ENCODE data around the gene CPAMD8.

CPAMD8 gene

DNA sequence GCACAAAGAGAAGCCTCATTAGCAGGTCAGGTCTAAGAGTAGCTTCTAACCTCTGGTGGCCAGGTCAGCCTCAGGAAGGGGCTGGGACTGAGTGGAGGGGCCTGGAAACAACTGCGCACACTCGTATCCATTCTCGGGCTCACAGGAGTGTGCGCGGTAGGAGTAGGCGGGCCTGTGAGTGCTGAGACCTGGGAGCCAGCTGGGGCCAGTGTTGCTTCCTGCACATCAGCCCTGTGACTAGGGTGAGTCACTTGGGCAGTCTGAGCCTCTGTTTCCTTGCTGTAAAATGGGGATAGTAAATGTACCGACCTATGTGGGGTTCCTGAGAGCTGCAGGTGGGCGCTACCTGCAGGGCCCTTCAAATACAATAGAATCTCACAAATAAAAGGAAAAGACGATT, 170.5 kb downstream of the CPAMD8 start:
- TF ChIP-seq, protein P1, sequence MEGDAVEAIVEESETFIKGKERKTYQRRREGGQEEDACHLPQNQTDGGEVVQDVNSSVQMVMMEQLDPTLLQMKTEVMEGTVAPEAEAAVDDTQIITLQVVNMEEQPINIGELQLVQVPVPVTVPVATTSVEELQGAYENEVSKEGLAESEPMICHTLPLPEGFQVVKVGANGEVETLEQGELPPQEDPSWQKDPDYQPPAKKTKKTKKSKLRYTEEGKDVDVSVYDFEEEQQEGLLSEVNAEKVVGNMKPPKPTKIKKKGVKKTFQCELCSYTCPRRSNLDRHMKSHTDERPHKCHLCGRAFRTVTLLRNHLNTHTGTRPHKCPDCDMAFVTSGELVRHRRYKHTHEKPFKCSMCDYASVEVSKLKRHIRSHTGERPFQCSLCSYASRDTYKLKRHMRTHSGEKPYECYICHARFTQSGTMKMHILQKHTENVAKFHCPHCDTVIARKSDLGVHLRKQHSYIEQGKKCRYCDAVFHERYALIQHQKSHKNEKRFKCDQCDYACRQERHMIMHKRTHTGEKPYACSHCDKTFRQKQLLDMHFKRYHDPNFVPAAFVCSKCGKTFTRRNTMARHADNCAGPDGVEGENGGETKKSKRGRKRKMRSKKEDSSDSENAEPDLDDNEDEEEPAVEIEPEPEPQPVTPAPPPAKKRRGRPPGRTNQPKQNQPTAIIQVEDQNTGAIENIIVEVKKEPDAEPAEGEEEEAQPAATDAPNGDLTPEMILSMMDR (IDR thresholded peaks at IDR 0.05) = no peak
- no peaks in the 10 kb centered on the region for H3K27me3 ChIP-seq (ENCODE audit: control insufficient read depth, insufficient read depth, low read length)
- H3K4me3 ChIP-seq (ENCODE audit: low read depth, low read length) = no peak overlapping the region
- no peaks in the 10 kb centered on the region for H3K9me3 ChIP-seq (ENCODE audit: control insufficient read depth, low read length)
- no peaks in the 10 kb centered on the region for H3K4me1 ChIP-seq
- no peaks in the 10 kb centered on the region for H3K36me3 ChIP-seq (ENCODE audit: control insufficient read depth, insufficient read depth, low read length)
- no peak overlapping the region for H3K9ac ChIP-seq
- no peak overlapping the region for H3K27ac ChIP-seq
- H3K4me2 ChIP-seq (ENCODE audit: low read length) = no peak overlapping the region
- H3K79me2 ChIP-seq = no peaks in the 10 kb centered on the region
- no peak overlapping the region for H2AFZ ChIP-seq

DNA sequence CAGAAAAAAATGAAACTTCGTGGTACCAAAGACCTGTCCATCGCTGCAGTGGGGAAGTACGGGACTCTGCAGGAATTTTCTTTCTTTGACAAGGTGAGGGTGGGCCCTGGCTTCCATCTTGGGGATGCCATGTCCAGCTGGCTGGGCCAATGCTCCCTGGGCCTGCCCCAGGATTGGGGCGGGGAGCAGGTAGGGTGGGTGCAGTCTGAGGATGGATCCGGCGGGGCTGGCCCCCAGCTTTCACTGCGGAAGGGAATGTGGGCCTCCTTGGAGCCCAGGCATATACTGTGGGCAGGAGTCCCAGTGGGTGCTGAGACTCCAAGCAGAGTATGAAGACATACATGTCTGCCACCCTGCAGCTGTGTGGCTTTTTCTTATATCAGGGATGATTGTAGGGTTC, 173.5 kb downstream of the CPAMD8 start:
- no peaks in the 10 kb centered on the region for H3K36me3 ChIP-seq (ENCODE audit: control insufficient read depth, insufficient read depth, low read length)
- TF ChIP-seq, protein P1 (IDR thresholded peaks at IDR 0.05) = no peak

DNA sequence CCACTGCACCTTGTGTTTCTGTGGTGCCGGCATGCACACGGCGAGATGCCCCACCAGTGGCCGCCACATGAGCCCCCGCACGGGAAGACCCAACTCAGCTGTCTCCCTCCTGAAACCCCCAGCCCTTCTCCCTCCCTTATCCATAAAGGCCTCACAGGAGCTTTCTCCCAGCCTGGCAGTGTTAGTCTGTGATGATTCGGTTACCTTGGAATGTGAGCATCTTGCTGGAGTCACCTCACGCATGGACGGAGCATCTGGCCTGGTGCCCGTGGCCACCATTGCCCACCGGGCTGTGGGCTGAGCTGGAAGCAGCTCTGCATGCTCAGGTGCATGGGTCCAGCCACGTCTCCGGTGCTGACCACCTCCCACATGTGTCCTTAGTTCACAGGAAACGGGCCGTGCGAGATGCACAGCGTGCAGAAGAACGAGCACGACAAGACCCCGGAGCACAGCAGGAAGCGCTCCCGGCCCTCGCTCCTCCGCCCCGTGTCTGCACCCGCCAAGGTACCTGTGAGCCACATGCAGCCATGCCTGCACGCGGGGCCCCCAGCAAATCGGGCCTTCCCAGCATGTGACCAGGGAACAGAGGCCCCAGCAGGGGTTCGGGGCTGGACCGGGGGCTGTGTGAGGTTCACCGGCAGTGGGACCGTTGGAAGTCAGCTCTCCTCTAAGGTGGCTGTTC, 175.4 kb downstream of the CPAMD8 start:
- Histone ChIP-seq H3K27ac (no peak overlapping the region), H3K36me3 (ENCODE audit: control insufficient read depth, insufficient read depth, low read length) (no peaks in the 10 kb centered on the region), H3K27me3 (ENCODE audit: control insufficient read depth, insufficient read depth, low read length) (no peaks in the 10 kb centered on the region), H3K4me3 (ENCODE audit: low read depth, low read length) (no peak overlapping the region), H2AFZ (no peak overlapping the region), H3K4me2 (ENCODE audit: low read length) (no peak overlapping the region), H3K4me1 (no peaks in the 10 kb centered on the region), H3K9me3 (ENCODE audit: control insufficient read depth, low read length) (no peaks in the 10 kb centered on the region), H3K79me2 (no peaks in the 10 kb centered on the region), H3K9ac (no peak overlapping the region)
- TF ChIP-seq, protein P1 (IDR thresholded peaks at IDR 0.05) = no peak

More for the DNA sequence above, 173.5 kb downstream of the CPAMD8 start:
- Histone ChIP-seq H3K79me2 (no peaks in the 10 kb centered on the region), H3K9me3 (ENCODE audit: control insufficient read depth, low read length) (no peaks in the 10 kb centered on the region), H3K9ac (no peak overlapping the region), H3K4me3 (ENCODE audit: low read depth, low read length) (no peak overlapping the region), H3K4me2 (ENCODE audit: low read length) (no peak overlapping the region), H3K27ac (no peak overlapping the region), H3K27me3 (ENCODE audit: control insufficient read depth, insufficient read depth, low read length) (no peaks in the 10 kb centered on the region), H2AFZ (no peak overlapping the region), H3K4me1 (no peaks in the 10 kb centered on the region)

DNA sequence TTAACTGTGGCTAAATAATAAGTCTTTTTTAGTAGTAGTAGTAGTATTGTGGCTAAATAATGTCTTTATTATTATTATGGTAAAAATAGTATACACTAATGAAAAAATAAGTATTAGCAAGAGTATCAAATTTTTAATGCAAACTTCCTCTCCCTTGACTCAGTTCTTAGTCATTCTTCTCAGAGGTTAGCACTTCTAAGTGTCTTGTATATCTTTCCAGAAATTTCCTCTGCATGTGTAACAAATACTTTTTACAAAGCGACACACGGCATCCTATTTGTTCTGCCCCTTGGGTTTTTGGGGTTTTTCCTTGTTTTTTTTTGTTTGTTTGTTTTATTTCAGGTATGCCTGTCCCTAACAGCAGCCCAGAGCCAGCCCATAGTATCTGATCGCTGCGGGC, 176.5 kb downstream of the CPAMD8 start:
- no peaks in the 10 kb centered on the region for H3K4me1 ChIP-seq
- no peaks in the 10 kb centered on the region for H3K79me2 ChIP-seq
- no peaks in the 10 kb centered on the region for H3K36me3 ChIP-seq (ENCODE audit: control insufficient read depth, insufficient read depth, low read length)
- H3K9me3 ChIP-seq (ENCODE audit: control insufficient read depth, low read length) = no peaks in the 10 kb centered on the region
- no peak overlapping the region for H3K9ac ChIP-seq
- no peaks in the 10 kb centered on the region for H3K27me3 ChIP-seq (ENCODE audit: control insufficient read depth, insufficient read depth, low read length)
- H2AFZ ChIP-seq = no peak overlapping the region
- H3K4me3 ChIP-seq (ENCODE audit: low read depth, low read length) = no peak overlapping the region
- H3K27ac ChIP-seq = no peak overlapping the region
- TF ChIP-seq, protein P1 (IDR thresholded peaks at IDR 0.05) = no peak
- no peak overlapping the region for H3K4me2 ChIP-seq (ENCODE audit: low read length)

DNA sequence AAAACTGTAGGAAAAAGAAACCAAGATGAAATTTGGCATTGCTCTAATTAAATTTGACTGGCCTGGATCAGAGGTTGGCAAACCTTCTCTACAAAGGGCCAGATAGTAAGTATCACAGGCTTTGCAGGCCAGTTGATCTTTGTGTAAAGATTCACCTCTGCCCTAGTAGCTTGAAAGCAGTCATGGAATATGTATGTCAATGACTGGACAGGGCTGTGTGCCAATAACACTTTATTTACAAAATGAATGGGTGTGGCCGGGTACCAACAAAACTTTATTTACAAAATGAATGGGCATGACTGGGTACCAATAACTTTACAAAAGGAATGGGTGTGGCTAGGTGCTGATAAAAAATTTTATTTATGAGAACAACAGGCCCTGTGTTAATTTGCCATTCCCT, 177.4 kb downstream of the CPAMD8 start:
- TF ChIP-seq, protein P1 (IDR thresholded peaks at IDR 0.05) = no peak
- Histone ChIP-seq H3K27me3 (ENCODE audit: control insufficient read depth, insufficient read depth, low read length) (no peaks in the 10 kb centered on the region), H3K79me2 (no peaks in the 10 kb centered on the region), H3K9ac (no peak overlapping the region), H3K27ac (no peak overlapping the region), H3K9me3 (ENCODE audit: control insufficient read depth, low read length) (no peaks in the 10 kb centered on the region), H3K4me2 (ENCODE audit: low read length) (no peak overlapping the region), H3K4me3 (ENCODE audit: low read depth, low read length) (no peak overlapping the region), H3K36me3 (ENCODE audit: control insufficient read depth, insufficient read depth, low read length) (no peaks in the 10 kb centered on the region), H3K4me1 (no peaks in the 10 kb centered on the region), H2AFZ (no peak overlapping the region)

Measured in parathyroid adenoma (tissue), 2 donors.